HL-60 (cell line): ENCODE measurements around the gene TRPV2.
"Not testable (repeated sequence)": the region's sequence is repeated elsewhere in the genome, so short reads cannot be mapped to it uniquely, and the experiment has no call there.

Source experiments
- POLR2AphosphoS5 ChIP-seq: IDR thresholded peaks from 2 replicates; pipeline ENCODE4 v1.6.1; 2012; ENCODE audit warnings: low read depth
- TF ChIP-seq, protein P1 (sequence below): IDR thresholded peaks from one replicate; pipeline ENCODE4 v1.5.1; 2011; ENCODE audit warnings: low read length, control low read depth, inconsistent platforms; ENCODE audit not compliant: insufficient read depth
- TF ChIP-seq, protein P2 (sequence below): IDR thresholded peaks from 2 replicates; pipeline ENCODE4 v1.6.1; 2012; ENCODE audit warnings: low read depth; ENCODE audit not compliant: insufficient replicate concordance

DNA sequence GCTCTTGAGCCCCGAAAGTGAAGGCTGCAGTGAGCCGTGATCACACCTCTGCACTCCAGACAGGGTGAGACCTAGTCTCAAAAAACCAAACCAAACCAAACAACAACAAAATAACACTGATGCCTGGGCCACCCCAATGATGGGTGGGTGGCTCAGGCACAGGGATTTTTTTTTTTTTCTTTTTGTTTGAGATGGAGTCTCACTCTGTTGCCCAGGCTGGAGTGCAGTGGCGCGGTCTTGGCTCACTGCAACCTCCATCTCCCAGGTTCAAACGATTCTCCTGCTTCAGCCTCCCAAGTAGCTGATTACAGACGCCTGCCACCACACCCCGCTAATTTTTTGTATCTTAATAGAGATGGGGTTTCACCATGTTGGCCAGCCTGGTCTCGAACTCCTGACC lies 36.9 kb downstream of the TRPV2 start:
- TF ChIP-seq, protein P1, sequence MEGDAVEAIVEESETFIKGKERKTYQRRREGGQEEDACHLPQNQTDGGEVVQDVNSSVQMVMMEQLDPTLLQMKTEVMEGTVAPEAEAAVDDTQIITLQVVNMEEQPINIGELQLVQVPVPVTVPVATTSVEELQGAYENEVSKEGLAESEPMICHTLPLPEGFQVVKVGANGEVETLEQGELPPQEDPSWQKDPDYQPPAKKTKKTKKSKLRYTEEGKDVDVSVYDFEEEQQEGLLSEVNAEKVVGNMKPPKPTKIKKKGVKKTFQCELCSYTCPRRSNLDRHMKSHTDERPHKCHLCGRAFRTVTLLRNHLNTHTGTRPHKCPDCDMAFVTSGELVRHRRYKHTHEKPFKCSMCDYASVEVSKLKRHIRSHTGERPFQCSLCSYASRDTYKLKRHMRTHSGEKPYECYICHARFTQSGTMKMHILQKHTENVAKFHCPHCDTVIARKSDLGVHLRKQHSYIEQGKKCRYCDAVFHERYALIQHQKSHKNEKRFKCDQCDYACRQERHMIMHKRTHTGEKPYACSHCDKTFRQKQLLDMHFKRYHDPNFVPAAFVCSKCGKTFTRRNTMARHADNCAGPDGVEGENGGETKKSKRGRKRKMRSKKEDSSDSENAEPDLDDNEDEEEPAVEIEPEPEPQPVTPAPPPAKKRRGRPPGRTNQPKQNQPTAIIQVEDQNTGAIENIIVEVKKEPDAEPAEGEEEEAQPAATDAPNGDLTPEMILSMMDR, result not testable (repeated sequence)
- TF ChIP-seq POLR2AphosphoS5, result not testable (repeated sequence)
- TF ChIP-seq, protein P2, sequence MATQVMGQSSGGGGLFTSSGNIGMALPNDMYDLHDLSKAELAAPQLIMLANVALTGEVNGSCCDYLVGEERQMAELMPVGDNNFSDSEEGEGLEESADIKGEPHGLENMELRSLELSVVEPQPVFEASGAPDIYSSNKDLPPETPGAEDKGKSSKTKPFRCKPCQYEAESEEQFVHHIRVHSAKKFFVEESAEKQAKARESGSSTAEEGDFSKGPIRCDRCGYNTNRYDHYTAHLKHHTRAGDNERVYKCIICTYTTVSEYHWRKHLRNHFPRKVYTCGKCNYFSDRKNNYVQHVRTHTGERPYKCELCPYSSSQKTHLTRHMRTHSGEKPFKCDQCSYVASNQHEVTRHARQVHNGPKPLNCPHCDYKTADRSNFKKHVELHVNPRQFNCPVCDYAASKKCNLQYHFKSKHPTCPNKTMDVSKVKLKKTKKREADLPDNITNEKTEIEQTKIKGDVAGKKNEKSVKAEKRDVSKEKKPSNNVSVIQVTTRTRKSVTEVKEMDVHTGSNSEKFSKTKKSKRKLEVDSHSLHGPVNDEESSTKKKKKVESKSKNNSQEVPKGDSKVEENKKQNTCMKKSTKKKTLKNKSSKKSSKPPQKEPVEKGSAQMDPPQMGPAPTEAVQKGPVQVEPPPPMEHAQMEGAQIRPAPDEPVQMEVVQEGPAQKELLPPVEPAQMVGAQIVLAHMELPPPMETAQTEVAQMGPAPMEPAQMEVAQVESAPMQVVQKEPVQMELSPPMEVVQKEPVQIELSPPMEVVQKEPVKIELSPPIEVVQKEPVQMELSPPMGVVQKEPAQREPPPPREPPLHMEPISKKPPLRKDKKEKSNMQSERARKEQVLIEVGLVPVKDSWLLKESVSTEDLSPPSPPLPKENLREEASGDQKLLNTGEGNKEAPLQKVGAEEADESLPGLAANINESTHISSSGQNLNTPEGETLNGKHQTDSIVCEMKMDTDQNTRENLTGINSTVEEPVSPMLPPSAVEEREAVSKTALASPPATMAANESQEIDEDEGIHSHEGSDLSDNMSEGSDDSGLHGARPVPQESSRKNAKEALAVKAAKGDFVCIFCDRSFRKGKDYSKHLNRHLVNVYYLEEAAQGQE, result not testable (repeated sequence)
